Measurements from ENCODE around the gene FAM50A.
"Not testable (repeated sequence)": the region's sequence is repeated elsewhere in the genome, so short reads cannot be mapped to it uniquely, and the experiment has no call there.

The FAM50A gene

DNA sequence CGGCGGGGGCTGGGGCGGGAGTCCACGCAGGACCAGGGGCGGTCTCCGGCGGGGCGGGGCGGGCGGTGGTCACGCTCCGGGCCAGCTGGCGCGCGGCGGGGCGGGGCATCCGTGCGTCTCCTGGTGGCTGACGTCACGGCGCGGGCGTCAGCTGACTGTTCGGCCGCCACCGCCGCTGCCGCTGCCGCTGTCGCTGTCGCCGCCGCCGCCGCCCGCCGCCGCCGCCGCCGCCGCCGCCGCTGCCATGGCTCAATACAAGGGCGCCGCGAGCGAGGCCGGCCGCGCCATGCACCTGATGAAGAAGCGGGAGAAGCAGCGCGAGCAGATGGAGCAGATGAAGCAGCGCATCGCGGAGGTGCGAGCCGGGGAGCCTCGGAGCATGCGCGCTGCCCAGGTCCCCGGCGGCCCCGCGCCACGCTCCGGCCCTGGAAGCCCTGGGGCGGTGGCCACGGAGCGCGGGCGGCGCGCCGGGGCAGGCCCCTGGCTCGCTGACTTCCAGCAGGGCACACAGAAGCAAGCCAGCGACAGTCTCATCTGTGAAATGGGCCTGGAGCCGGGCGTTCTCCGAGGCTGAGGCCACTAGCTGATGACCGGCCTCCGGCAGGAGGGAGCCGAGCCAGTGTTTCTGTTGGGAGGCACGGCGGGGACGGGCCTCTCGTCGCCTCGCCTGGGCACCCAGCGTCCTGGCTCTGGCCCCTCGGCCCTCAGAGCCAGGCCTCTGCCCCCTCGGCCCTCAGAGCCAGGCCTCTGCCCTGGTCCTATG lies at the start of gene FAM50A:
Gene FAM50A (plus strand): TSS at position 150 of the 763 bp plus-strand sequence. CDS start 95 bp downstream, at position 245.
- DNase-seq = peak; percentile 63

DNA sequence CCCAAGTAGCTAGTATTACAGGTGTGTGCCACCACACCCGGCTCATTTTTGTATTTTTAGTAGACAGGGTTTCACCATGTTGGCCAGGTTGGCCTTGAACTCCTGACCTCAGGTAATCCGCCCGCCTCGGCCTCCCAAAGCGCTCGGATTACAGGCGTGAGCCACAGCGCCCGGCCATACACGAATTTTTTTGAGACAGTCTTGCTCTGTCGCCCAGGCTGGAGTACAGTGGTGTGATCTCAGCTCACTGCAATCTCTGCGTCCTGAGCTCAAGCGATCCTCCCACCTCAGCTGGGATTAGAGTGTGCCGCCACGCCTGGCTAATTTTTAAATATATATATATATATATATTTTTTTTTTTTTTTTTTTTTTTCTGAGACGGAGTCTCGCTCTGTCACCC lies 47.6 kb upstream of the FAM50A start:
- DNase-seq = not testable (repeated sequence)

- DNase-seq = peak; percentile 64
These were observed 46.7 kb upstream of the FAM50A start for GRCh38 chrX:154396973-154397887.

- DNase-seq = peak; percentile 98
These were observed 45.9 kb upstream of the FAM50A start, which contains the start of gene RPL10 for GRCh38 chrX:154397888-154398667. Gene RPL10, plus strand, starts transcription at chrX:154398377. Its CDS starts 143 bp downstream, at chrX:154398520.

DNA sequence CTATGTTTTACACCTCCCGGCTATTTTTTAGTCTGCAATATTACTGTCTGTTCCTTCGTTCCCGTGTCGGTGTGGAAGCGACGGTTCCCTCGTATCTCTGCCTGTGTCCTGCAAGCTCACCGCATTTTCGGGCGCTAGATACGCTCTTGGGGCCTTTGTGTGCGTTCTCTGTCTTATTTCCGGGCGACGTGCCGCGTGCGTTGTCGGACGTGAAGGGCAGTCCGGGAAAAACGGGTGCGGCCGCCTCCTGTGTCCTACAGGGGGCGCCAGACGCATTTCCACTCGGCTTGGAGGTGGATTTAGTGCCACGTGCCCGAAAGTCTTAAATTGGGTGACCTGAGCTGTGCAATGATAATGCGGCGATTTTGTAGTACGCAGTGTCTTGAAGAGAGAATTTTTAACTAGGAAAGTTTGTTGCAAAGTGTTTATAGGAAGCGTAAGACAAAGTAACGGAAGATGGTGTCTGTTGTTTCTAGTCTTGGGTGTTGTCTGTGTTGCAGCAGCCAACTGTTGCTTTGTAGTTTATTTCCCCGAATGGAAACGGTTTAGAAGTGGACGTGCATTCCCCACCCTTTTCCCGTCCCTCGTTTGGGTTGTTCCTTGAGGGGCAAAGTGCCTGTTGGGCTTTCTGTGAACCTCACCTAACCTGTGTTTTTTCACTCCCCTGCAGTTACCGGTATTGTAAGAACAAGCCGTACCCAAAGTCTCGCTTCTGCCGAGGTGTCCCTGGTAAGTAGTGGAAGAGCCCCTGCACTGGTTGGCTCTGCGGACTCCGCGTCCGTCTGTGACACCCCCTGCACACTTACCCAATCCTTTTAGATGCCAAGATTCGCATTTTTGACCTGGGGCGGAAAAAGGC lies 45.0 kb upstream of the FAM50A start:
- DNase-seq = peak; percentile 87

GRCh38 chrX:154399527-154400368 lies 44.2 kb upstream of the FAM50A start:
- DNase-seq = no peak

GRCh38 chrX:154400369-154400817 lies 43.5 kb upstream of the FAM50A start:
- not testable (repeated sequence) for DNase-seq

GRCh38 chrX:154401045-154401799 lies 42.7 kb upstream of the FAM50A start:
- DNase-seq = no peak

DNA sequence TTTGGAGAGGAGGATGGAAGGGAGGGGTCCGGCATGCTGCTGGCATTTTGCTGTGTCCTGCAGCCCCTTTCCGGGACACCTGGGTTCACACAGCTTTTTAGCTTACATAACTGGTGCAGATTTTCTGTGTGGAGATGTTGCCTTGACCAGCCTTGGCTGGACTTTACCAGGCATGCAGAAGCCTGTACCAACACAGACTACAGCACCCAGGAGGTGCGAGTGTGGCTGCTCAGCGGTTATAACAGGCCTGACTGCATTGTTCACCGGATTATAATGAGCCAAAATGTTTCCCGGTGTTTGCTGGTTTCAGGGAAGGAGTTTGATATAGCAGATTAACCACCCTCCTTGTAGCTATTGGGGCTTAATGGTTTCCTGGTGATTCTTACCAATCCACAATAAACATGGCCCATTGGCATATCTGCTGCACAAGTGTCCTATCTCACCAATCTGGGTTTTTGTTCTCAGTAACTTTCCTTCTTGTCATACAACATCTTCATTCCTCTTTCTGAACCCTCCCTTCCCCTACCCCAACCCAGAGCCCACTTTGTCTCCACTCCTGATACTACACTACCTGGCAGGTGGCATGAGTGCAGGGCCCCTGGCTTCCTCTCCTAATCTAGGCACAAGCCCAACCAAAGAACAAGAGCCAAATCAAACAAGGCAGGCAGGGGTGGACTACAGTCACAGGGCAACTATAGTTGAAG lies 41.9 kb upstream of the FAM50A start:
- no peak for DNase-seq

GRCh38 chrX:154402622-154403127 lies 41.3 kb upstream of the FAM50A start:
- no peak for DNase-seq

DNA sequence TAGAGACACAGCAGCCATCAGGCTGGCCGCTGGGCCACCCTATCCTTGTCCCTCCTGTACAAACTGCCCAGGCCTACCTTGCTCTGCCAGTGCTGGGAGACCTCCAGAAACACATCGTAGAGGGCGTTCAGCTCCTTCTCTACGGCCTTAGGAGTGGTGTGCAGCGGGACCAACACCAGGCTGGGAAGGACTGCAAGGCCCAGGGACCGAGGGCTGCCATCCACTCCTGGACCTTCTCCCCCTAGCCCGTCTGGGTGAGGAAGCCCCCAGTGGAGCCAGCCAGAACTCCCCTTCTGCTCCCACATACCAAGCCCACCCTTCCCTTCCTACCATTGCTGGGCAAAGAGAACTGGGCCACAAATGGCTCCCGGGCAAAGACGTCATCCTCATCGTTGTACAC lies 40.7 kb upstream of the FAM50A start:
- no peak for DNase-seq

DNA sequence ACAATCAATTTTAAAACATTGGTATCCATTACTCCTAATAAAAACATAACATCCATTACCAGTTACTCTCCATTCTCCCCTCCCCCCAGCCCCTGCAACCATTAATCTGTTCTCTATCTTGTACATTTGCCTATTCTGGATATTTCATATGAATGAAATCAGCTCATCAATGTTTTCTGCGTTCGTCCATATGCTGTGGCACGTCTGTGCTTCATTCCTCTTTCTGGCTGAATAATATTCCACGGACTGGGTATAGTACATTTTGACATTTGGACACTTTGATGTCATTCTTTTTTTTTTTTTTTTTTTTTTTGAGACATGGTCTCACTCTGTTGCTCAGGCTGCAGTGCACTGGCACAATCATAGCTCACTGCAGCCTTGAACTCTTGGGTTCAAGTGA lies 40.1 kb upstream of the FAM50A start:
- DNase-seq = no peak

GRCh38 chrX:154404625-154405192 lies 39.2 kb upstream of the FAM50A start:
- DNase-seq = no peak

DNA sequence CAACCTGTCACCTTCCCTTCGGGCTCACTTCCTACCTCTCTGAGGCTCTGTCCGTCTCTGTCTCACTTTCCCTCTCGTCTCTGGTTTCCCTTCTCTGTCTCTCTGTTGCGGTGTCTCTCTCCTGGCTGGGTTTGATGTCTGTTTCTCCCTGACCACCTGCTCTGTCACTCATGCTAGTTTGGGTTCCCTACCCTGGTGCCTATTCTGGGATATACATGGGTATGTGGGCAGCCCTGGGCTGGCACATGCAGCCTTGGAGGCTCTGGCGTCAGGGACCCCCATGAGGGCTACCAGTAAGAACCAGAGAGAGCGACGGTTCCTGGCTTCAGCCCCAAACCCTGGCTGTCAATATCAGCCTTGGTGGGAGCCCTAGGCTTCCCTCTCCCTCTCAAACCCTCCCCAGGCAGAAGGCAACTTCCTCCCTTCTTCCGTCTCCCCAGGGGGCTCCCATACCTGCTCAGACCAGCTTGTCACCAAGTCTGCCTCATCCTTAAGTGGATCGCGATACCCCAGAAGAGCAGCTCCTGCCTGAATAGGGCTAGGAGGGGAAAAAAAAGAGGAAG lies 35.2 kb upstream of the FAM50A start:
- no peak for DNase-seq

DNA sequence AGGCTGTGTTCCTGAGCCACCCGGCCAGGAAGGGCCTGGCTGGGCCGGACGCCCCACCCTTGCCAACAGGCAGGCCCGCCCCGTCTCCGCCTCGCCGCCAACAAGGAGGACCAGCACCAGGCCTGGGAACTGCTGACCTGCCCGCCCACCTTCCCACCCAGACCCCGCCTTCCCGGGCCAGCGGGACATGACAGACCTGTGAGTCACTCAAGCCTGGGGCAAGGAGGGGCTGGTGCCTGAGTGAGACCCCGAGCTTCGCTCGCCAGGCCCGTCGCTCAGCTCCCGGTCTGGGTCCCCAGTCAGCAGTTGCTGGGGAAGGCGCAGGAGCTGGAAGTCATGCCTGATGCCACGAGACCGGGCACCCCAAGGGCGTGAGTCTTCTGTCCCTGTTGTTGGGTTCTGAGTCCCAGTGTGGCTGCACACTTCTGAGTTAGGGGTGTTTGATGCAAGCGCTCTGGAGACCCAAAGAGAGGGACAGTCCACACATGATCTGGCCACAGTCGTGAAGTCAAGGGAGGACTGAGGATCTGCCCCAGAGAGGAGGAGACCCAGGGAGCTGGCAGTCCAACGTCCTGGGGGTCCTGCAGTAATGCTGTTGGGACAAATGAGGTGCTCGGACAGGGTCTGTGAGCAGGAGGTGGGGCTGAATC lies 34.6 kb upstream of the FAM50A start, which contains the start of gene DNASE1L1:
Gene DNASE1L1 (minus strand): TSS at position 33 of the 650 bp plus-strand sequence. CDS start 3,686 bp downstream, outside the sequence.
- DNase-seq = no peak

DNA sequence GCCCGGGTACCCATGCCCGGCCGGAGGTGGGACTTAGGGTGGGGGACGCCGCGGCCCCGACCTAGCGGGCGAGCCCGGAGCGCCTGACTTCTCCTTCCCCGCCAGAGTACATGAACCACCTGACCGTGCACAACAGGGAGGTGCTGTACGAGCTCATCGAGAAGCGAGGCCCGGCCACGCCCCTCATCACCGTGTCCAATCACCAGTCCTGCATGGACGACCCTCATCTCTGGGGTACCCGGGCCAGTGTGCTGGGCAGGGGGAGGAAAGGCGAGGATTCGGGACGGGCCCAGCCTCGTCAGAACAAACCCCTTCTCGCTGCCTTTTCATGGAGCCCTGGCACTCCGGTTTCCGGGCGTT lies 32.0 kb upstream of the FAM50A start:
- DNase-seq = peak; percentile 81

- DNase-seq = no peak
These were observed 31.5 kb upstream of the FAM50A start for GRCh38 chrX:154412468-154412867.

GRCh38 chrX:154413142-154413541 lies 30.8 kb upstream of the FAM50A start:
- no peak for DNase-seq
